Lower lobe of right lung (tissue), 2 donors: ENCODE measurements around the gene AAK1. TPM values are rescaled to one million over a fixed set of nuclear protein-coding genes. Genes with fewer than 3 reads are reported as not detected.
"Not testable (repeated sequence)": the region's sequence is repeated elsewhere in the genome, so short reads cannot be mapped to it uniquely, and the experiment has no call there.

Experiments
- ATAC-seq, 2 donors: fragments of 200-7000 bp; cut with Tn5 transposase; one replicate each; pipeline ENCODE4 v1.9.1; 2020 to 2022; ENCODE audit warnings: mild to moderate bottlenecking in 2 of 2, moderate library complexity in 2 of 2
- DNase-seq: peaks from one replicate; pipeline ENCODE4 v3.0.0-alpha.2; 2020
- H3K27ac ChIP-seq: fragments of 200-600 bp; one replicate; pipeline ENCODE4 v1.8.0; 2022
- H3K27me3 ChIP-seq: fragments of 200-600 bp; one replicate; pipeline ENCODE4 v1.8.0; 2022; ENCODE audit warnings: low read depth
- H3K36me3 ChIP-seq: fragments of 200-600 bp; one replicate; pipeline ENCODE4 v1.8.0; 2022; ENCODE audit warnings: mild to moderate bottlenecking
- H3K4me1 ChIP-seq: fragments of 200-600 bp; one replicate; pipeline ENCODE4 v1.8.0; 2022
- H3K4me3 ChIP-seq: fragments of 200-600 bp; one replicate; pipeline ENCODE4 v1.8.0; 2022; ENCODE audit warnings: mild to moderate bottlenecking
- H3K9me3 ChIP-seq: fragments of 200-600 bp; one replicate; pipeline ENCODE4 v1.8.0; 2022
- intact Hi-C: fragments of 100-400 bp; cut with DNase I; formaldehyde crosslinking; loops from one replicate; pipeline ENCODE4 v1.11.0; 2022
- total RNA-seq: library from RNA; stranded (reverse); fragmentation: NEBNext Ultra II Directional; extraction: Animal tissue kit (Norgen Biotek cat#: 25700); gene quantifications from one replicate; pipeline ENCODE4 v1.2.1, GENCODE V29; 2021
- TF ChIP-seq, protein P1 (sequence below): fragments of 200-600 bp; IDR thresholded peaks from one replicate; pipeline ENCODE4 v1.8.0; 2022; ENCODE audit warnings: antibody characterized with exemption, mild to moderate bottlenecking
- donor health status: DM: no; HTN: yes; CAD: no; lungs with severe emphysema.

Gene AAK1
- total RNA-seq, 1 donor from 2014 or later: 73.3 TPM

DNA sequence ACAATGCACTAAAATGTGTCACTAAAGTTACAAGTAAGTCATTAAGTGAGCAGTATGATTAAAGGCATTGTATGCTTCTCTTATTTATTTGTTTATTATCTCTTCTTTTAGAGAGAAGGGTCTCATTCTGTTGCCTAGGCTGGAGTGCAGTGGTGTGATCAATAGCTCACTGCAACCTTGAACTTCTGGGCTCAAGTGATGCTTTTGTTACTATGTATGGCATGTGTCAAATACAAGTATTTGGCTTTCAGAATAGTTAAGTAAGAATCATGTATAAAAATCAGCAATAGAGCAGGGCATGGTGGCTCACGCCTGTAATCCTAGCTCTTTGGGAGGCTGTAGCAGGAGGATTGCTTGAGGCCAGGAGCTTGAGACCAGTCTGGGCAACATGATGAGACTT is 15.8 kb upstream of the AAK1 start:
- TF ChIP-seq, protein P1, sequence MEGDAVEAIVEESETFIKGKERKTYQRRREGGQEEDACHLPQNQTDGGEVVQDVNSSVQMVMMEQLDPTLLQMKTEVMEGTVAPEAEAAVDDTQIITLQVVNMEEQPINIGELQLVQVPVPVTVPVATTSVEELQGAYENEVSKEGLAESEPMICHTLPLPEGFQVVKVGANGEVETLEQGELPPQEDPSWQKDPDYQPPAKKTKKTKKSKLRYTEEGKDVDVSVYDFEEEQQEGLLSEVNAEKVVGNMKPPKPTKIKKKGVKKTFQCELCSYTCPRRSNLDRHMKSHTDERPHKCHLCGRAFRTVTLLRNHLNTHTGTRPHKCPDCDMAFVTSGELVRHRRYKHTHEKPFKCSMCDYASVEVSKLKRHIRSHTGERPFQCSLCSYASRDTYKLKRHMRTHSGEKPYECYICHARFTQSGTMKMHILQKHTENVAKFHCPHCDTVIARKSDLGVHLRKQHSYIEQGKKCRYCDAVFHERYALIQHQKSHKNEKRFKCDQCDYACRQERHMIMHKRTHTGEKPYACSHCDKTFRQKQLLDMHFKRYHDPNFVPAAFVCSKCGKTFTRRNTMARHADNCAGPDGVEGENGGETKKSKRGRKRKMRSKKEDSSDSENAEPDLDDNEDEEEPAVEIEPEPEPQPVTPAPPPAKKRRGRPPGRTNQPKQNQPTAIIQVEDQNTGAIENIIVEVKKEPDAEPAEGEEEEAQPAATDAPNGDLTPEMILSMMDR: no peak
- no peaks in the 10 kb centered on the region for H3K9me3 ChIP-seq
- intact Hi-C loops: no loop called here

DNA sequence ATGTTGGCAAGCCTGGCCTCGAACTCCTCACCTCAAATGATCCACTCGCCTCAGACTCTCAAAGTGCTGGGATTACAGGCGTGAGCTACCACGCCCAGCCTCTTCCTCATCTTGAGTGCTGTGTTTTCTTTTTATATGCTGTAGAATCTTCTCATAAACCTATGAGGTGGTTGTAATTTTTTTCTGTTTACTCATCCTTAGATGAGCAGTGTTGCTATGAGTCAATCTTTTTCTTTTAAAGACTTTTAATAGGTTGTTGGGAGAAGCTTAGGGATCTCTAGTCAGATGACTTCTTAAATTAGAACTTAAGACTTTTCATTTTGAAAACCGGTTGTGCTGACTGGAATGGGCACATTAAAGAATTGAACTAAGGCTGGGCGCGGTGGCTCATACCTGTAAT is 8.7 kb upstream of the AAK1 start:
- ATAC-seq (no peak), DNase-seq (no peak)
- TF ChIP-seq, protein P1: no peak
- intact Hi-C loops: no loop called here
- H3K27ac ChIP-seq: no peak overlapping the region
- H3K9me3 ChIP-seq: no peaks in the 10 kb centered on the region
- H3K36me3 ChIP-seq: no peaks in the 10 kb centered on the region
- no peak overlapping the region for H3K4me3 ChIP-seq
- H3K27me3 ChIP-seq: no peaks in the 10 kb centered on the region
- H3K4me1 ChIP-seq: peaks cover 9% of the 10 kb centered on the region

More for the DNA sequence above, 15.8 kb upstream of the AAK1 start:
- no peak for ATAC-seq
- Histone ChIP-seq H3K27ac (no peak overlapping the region), H3K27me3 (no peaks in the 10 kb centered on the region), H3K4me1 (no peaks in the 10 kb centered on the region), H3K4me3 (no peak overlapping the region), H3K36me3 (no peaks in the 10 kb centered on the region)
- no peak for DNase-seq

DNA sequence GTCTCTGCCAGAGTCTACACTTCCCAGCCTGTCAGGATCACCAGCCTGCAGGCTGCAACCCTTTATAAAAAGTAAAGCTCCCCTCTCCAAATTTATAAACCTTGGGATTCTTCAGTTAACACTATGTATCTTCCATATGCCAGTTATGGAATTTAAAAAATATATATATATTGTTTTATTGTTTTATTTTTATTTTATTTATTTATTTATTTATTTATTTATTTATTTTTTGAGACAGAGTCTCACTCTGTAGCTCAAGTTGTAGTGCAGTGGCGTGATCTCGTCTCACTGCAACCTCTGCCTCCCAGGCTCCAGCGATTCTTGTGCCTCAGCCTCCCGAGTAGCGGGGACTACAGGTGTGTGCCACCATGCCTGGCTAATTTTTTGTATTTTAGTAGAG is 3.7 kb upstream of the AAK1 start:
- H3K27ac ChIP-seq, DNase-seq, H3K36me3 ChIP-seq, H3K9me3 ChIP-seq, intact Hi-C loops, H3K27me3 ChIP-seq, H3K4me3 ChIP-seq, ATAC-seq: not testable (repeated sequence)
- H3K4me1 ChIP-seq: peaks cover 35% of the 10 kb centered on the region

DNA sequence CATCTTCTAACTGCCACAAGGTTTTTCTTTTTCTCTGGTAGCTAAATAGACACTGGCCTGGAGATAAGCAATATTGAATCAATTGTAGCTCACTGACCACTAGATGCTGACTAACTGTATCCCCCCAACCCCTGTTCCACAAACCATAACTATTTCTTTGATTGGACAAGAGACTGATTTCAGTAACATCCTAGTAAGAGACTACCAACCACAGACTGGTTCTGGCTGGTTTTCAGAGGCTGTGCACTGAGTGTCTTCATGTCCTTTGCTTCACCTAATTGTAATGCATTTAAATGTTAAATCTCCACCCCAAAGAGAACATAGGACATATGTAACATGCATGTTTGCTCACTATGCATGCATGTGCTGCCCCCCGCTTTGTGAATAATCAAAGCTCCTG is 3.2 kb upstream of the AAK1 start:
- H3K9me3 ChIP-seq: no peaks in the 10 kb centered on the region
- ATAC-seq: no peak
- H3K27ac ChIP-seq: peak overlapping the region; percentile 11
- no peaks in the 10 kb centered on the region for H3K36me3 ChIP-seq
- DNase-seq: no peak
- intact Hi-C loops: no loop called here
- H3K4me1 ChIP-seq: peaks cover 40% of the 10 kb centered on the region
- no peaks in the 10 kb centered on the region for H3K27me3 ChIP-seq
- H3K4me3 ChIP-seq: no peak overlapping the region
- TF ChIP-seq, protein P1: no peak

DNA sequence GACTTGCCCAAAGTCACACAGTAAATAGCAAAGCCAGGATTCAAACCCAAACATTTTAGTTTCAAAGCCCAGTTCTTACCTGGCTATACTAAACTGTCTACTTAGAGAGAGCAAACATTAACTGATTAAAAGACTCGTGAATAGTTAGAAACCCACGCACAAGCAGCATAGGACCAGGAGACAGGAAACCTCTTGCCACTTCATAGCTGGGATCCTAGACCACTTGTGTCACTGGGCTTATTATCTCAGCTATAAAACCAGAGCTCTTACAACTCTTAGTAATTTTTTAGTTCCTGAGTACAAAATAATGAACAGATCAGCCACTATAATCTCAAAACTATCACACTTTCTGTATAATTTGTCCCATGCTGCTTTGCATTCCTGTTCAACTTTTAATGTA is 2.4 kb upstream of the AAK1 start:
- no peak for DNase-seq
- no peak for ATAC-seq
- H3K27ac ChIP-seq: peak overlapping the region; percentile 11
- H3K27me3 ChIP-seq: no peaks in the 10 kb centered on the region
- peaks cover 48% of the 10 kb centered on the region for H3K4me1 ChIP-seq
- H3K36me3 ChIP-seq: no peaks in the 10 kb centered on the region
- no peak overlapping the region for H3K4me3 ChIP-seq
- no peaks in the 10 kb centered on the region for H3K9me3 ChIP-seq
- TF ChIP-seq, protein P1: no peak
- intact Hi-C loops: no loop called here

DNA sequence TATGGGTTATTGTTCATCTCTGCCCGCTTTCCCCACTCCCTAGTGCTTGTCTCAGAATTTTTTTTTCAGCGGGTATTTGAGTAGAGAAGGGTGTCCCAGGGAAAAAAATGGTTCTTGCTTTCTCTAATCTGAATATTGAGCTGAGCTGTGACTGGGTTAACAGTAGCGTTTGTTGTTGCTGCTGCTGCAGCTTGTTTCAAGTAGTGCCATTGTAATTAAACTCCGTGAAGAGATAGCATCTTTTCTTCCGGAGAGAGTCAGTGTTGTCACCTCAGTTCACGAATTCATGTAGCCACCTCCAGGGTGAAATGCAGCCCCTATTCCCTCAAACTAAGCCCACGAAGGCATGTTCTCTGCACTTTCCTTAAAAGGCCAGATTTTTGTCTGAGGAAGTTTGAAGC is 1.5 kb upstream of the AAK1 start:
- H3K4me3 ChIP-seq: peak overlapping the region; percentile 93
- TF ChIP-seq, protein P1: no peak
- H3K9me3 ChIP-seq: no peaks in the 10 kb centered on the region
- H3K4me1 ChIP-seq: peaks cover 57% of the 10 kb centered on the region
- ATAC-seq (no peak), DNase-seq (no peak)
- intact Hi-C loops: no loop called here
- no peaks in the 10 kb centered on the region for H3K27me3 ChIP-seq
- no peaks in the 10 kb centered on the region for H3K36me3 ChIP-seq
- peak overlapping the region; percentile 97 for H3K27ac ChIP-seq
